ENCODE measurements around the gene VMP1. TPM values are rescaled to one million over a fixed set of nuclear protein-coding genes. Genes with fewer than 3 reads are reported as not detected.

The VMP1 gene
- total and polyA plus RNA-seq, 2 of the 13 experiments (the other 11 are each of a cell fraction or from before 2014, with no cell fraction given), result 186 to 271 TPM

DNA sequence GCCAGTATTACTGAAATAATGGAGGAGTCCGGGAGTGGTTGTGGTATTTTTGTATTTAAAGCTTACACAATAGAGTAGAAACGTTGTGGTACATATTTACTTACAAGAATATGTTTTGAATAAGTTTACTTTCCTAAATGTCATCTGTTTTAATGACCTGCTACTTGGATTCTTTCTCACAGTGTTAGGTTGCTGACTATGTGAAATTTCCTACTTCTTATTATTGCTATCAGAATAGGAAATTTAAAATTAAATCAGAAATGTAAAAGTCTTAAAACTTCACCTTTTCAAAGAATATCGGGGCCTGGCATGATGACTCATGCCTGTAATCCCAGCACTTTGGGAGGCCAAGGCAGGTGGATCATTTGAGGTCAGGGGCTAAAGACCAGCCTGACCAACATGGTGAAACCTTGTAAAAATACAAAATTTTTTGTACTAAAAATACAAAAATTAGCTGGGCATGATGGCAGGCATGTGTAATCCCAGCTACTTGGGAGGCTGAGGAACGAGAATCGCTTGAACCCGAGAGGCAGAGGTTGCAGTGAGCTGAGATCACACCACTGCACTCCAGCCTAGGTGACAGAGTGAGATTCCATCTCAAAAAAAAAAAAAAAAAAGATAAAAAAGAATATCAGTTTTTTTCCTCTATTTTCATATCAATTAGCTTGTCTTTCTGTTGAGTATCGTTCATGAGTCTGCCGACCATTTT is 77.8 kb downstream of the VMP1 start (continued):
- no peak for TF ChIP-seq ZNF776 (CRISPR knock-in tag; IDR thresholded peaks at IDR 0.05)
- peak; percentile 56; the same call in 1 of the 2 replicates for TF ChIP-seq PPARG (CRISPR knock-in tag; conservative IDR thresholded peaks at IDR 0.05)
- TF ChIP-seq, protein P1, sequence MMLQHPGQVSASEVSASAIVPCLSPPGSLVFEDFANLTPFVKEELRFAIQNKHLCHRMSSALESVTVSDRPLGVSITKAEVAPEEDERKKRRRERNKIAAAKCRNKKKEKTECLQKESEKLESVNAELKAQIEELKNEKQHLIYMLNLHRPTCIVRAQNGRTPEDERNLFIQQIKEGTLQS (CRISPR knock-in tag; IDR thresholded peaks at IDR 0.05), result peak; percentile 94
- no peak for TF ChIP-seq ZNF441 (CRISPR knock-in tag; IDR thresholded peaks at IDR 0.05; ENCODE audit: borderline replicate concordance)
- TF ChIP-seq MEF2D (CRISPR knock-in tag; IDR thresholded peaks at IDR 0.05), result 0 out of 2 replicates have a peak, but pooled peaks have one; percentile 37
- no peak for TF ChIP-seq GPN1 (CRISPR knock-in tag; IDR thresholded peaks at IDR 0.05; ENCODE audit: borderline replicate concordance)
- TF ChIP-seq POLR2A (IDR thresholded peaks at IDR 0.05; ENCODE audit: insufficient read depth in 1 of 2, low read depth in 2 of 2, low read length in 2 of 2), result no peak
- no peak for TF ChIP-seq ZBTB7B (CRISPR knock-in tag; IDR thresholded peaks at IDR 0.05)
- TF ChIP-seq, protein P2, sequence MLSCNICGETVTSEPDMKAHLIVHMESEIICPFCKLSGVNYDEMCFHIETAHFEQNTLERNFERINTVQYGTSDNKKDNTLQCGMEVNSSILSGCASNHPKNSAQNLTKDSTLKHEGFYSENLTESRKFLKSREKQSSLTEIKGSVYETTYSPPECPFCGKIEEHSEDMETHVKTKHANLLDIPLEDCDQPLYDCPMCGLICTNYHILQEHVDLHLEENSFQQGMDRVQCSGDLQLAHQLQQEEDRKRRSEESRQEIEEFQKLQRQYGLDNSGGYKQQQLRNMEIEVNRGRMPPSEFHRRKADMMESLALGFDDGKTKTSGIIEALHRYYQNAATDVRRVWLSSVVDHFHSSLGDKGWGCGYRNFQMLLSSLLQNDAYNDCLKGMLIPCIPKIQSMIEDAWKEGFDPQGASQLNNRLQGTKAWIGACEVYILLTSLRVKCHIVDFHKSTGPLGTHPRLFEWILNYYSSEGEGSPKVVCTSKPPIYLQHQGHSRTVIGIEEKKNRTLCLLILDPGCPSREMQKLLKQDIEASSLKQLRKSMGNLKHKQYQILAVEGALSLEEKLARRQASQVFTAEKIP (CRISPR knock-in tag; IDR thresholded peaks at IDR 0.05; ENCODE audit: borderline replicate concordance), result no peak
- no peak for TF ChIP-seq ZNF788 (CRISPR knock-in tag; IDR thresholded peaks at IDR 0.05; ENCODE audit: borderline replicate concordance)
- TF ChIP-seq, protein P3, sequence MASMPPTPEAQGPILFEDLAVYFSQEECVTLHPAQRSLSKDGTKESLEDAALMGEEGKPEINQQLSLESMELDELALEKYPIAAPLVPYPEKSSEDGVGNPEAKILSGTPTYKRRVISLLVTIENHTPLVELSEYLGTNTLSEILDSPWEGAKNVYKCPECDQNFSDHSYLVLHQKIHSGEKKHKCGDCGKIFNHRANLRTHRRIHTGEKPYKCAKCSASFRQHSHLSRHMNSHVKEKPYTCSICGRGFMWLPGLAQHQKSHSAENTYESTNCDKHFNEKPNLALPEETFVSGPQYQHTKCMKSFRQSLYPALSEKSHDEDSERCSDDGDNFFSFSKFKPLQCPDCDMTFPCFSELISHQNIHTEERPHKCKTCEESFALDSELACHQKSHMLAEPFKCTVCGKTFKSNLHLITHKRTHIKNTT (CRISPR knock-in tag; IDR thresholded peaks at IDR 0.05), result no peak
- TF ChIP-seq, protein P4, sequence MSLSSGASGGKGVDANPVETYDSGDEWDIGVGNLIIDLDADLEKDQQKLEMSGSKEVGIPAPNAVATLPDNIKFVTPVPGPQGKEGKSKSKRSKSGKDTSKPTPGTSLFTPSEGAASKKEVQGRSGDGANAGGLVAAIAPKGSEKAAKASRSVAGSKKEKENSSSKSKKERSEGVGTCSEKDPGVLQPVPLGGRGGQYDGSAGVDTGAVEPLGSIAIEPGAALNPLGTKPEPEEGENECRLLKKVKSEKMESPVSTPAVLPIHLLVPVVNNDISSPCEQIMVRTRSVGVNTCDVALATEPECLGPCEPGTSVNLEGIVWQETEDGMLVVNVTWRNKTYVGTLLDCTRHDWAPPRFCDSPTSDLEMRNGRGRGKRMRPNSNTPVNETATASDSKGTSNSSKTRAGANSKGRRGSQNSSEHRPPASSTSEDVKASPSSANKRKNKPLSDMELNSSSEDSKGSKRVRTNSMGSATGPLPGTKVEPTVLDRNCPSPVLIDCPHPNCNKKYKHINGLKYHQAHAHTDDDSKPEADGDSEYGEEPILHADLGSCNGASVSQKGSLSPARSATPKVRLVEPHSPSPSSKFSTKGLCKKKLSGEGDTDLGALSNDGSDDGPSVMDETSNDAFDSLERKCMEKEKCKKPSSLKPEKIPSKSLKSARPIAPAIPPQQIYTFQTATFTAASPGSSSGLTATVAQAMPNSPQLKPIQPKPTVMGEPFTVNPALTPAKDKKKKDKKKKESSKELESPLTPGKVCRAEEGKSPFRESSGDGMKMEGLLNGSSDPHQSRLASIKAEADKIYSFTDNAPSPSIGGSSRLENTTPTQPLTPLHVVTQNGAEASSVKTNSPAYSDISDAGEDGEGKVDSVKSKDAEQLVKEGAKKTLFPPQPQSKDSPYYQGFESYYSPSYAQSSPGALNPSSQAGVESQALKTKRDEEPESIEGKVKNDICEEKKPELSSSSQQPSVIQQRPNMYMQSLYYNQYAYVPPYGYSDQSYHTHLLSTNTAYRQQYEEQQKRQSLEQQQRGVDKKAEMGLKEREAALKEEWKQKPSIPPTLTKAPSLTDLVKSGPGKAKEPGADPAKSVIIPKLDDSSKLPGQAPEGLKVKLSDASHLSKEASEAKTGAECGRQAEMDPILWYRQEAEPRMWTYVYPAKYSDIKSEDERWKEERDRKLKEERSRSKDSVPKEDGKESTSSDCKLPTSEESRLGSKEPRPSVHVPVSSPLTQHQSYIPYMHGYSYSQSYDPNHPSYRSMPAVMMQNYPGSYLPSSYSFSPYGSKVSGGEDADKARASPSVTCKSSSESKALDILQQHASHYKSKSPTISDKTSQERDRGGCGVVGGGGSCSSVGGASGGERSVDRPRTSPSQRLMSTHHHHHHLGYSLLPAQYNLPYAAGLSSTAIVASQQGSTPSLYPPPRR (CRISPR knock-in tag; IDR thresholded peaks at IDR 0.05; ENCODE audit: borderline replicate concordance), result no peak
- no peak for TF ChIP-seq SRSF4 (IDR thresholded peaks at IDR 0.05; ENCODE audit: low read depth, low read length, poor library complexity, severe bottlenecking)
- no peak for TF ChIP-seq ZNF44 (CRISPR knock-in tag; IDR thresholded peaks at IDR 0.05)
- TF ChIP-seq PTBP1 (IDR thresholded peaks at IDR 0.05; ENCODE audit: low read depth, low read length, poor library complexity, severe bottlenecking), result no peak
- TF ChIP-seq POLR2AphosphoS5 (IDR thresholded peaks at IDR 0.05; ENCODE audit: low read depth, low read length), result no peak
- TF ChIP-seq, protein P5, sequence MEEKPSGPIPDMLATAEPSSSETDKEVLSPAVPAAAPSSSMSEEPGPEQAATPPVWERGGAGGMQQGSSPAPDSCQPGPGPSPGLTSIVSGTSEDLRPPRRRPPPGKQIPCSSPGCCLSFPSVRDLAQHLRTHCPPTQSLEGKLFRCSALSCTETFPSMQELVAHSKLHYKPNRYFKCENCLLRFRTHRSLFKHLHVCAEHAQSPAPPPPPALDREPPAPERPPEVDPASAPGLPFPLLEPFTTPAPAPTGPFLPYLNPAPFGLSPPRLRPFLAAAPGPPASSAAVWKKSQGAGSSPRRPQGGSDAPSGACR (CRISPR knock-in tag; IDR thresholded peaks at IDR 0.05), result no peak
- no peak for TF ChIP-seq NKX3-1 (CRISPR knock-in tag; IDR thresholded peaks at IDR 0.05)
- TF ChIP-seq PAX8 (CRISPR knock-in tag; IDR thresholded peaks at IDR 0.05; ENCODE audit: borderline replicate concordance), result no peak
- no peak for TF ChIP-seq SYNCRIP (IDR thresholded peaks at IDR 0.05; ENCODE audit: insufficient read depth, low read depth, low read length)
- TF ChIP-seq ZNF768 (CRISPR knock-in tag; IDR thresholded peaks at IDR 0.05), result no peak
- TF ChIP-seq ZMAT3 (CRISPR knock-in tag; conservative IDR thresholded peaks at IDR 0.05), result no peak
